M059J (cell line): ENCODE data around the gene CALY. TPM values are rescaled to one million over a fixed set of nuclear protein-coding genes. Genes with fewer than 3 reads are reported as not detected.

Experiments
- DNase-seq: peaks from one replicate; pipeline ENCODE4 v3.0.0-alpha.2; 2012; ENCODE audit warnings: low read depth
- total RNA-seq: library from RNA; depleted of rRNA; stranded (reverse); fragments of >200 nt; shearing (Covaris generic); gene quantifications from 2 replicates; pipeline ENCODE4 v1.2.3, GENCODE V29; 2014

CALY gene
- total RNA-seq, 1 experiment from 2014 or later, result not detected

DNA sequence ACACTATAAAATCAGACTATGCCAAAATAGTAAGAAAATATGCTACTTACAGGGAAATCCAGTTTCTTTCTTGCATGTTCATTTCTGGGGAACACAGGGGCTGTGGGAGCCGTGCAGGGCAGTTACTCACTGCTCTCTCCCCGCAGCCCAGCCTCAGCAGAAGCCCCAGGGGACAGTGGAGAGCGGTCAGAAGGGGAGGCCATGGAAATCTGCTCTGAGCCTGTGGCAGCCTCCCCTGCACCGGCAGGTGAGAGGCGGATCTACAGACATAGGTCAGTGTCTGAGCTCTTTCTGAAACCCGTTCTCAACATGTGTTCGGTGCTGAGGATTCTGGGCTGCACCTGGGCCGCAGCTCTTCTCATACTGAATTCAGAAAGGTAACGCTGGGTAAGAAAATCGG, 25.1 kb downstream of the CALY start:
- DNase-seq, result no peak

- DNase-seq, result no peak
Measured at GRCh38 chr10:133310789-133311188, 25.9 kb downstream of the CALY start.

- DNase-seq, result no peak
Measured at GRCh38 chr10:133310399-133310755, 26.3 kb downstream of the CALY start.

DNA sequence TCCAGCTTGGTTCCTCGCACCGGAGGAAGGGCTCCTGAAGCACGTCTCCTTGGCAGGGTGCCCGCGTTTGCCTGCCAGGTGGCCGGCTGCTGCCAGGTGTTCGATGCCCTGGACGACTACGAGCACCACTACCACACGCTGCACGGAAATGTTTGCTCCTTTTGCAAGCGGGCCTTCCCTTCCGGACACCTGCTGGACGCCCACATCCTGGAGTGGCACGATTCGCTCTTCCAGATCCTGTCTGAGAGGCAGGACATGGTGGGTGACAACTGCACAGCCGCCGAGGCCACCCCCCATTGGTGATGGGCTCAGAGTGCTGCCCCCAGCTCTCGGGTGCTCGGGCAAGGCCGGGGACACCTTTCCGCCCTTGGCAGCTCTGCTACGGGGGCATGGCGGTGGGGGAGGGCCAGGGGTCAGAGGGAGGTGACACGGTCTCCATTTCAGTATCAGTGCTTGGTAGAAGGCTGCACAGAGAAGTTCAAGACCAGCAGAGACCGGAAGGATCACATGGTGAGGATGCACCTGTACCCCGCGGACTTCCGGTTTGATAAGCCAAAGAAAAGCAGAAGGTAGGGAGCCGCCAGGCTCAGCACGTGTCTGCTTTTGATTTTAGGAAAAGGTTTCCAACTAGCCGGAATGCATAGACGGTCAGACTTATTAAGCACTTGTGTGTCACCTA, 26.8 kb downstream of the CALY start:
- no peak for DNase-seq

DNA sequence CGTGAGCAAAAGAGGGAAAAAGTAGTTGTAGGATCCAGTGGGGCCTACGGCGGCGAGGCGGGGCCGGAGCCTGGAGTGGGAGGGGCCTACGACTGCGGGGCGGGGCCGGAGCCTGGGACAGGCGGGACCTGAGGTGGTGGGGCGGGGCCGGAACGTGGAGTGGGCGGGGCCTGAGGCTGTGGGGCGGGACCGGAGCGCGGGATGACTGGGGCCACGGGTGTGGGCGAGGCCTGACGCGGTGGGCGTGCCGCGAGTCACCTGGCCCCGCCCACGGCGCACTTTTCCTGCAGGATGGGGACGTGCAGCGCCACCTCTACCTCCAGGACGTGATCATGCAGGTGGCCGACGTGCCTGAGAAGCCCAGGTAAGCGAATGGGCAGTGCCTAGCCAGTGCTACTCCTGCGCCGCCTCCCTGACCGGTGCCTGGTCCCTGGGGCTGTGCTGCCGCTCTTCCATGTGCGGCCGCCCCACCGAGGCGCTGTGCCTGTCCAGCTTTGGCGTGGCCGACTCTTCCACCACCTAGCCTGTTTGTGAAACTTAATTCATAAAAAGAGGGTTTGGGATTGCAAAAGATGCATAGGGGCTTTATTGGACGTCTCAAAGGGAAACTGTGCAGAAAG, 27.5 kb downstream of the CALY start:
- peak; percentile 72 for DNase-seq

DNA sequence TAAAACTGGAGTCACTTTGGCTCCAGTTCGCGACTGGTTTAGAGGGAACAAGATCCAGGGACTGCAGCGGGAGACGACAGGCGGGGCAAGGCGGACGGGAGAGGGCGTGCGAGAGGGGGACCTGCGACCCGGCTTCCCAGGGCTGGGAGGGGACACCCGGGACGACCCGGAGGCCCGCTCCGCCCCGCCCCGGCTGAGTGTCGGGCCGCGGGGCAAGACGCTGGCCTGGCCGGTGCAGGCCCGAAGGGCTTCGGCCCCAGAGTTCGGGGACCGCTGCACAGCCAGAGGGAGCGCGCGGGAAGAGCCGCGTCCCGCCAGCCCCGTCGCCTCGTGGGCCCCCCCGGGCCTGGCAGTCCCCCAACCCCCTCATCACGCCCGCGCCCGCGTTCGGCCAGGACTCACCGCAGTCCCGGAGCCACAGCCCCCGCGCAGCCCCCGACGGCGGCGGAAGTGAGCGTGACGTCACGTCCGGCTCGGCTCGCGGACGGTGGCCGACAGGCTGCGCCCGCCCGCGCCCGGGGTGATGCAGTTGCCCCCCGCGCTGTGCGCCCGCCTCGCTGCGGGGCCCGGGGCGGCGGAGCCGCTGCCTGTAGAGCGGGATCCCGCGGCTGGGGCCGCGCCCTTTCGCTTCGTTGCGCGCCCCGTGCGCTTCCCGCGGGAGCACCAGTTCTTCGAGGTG, 28.1 kb downstream of the CALY start, which contains the start of the genes TUBGCP2 and ZNF511:
TUBGCP2 (minus strand) TSS at position 452 of the 679 bp plus-strand sequence. CDS start 5,931 bp downstream, outside the sequence.
ZNF511 (plus strand) TSS at position 494 of the 679 bp plus-strand sequence; CDS start at position 524, 30 bp downstream.
- peak; percentile 68 for DNase-seq

DNA sequence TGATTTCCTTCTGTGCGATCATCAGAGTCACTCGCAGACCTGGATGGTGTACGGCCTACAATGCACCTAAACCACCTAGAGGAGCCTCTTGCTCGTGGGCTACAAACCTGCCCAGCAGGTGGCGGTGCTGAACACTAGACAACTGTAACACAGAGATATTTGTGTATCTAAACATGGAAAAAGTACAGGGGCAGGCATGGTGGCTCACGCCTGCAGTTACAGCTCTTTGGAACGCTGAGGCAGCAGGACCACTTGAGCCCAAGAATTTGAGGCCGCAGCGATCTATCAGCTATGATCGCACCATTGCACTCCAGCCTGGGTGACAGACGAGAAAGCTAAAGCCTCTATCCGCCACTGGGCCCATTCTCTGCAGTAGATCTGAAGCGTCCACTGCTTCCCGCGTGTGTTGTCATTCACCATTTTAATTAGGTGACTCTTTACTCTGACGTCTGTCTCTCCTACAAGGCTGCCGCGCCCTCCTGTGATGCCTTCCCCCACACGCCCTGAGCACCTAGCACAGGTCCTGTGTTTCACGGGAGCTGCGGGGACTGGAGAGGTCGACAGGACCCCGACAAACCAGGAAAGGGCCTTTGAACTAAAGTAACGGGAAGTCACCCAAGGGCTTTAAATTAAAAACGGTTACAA, 28.8 kb downstream of the CALY start:
- DNase-seq, result peak; percentile 74

- no peak for DNase-seq
Measured at GRCh38 chr10:133306941-133307379, 29.7 kb downstream of the CALY start.

DNA sequence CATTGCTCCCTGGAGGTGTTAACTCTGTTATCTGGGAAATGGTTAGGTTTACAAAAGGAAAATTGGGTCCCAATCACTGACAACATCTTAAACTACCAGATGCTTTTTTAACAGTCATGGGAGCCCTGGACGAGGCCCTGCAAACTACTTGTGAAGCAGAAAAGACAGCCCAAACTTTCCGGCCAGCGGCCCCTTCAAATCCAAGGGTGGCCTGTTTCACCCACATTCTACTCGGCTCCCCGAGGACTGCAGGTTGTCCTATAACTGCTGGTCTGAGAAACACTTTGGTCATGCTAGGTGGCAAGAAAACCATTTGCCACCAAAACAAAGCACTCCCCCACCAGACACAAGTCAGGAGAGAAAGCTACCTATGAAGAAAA, 30.6 kb downstream of the CALY start:
- no peak for DNase-seq

DNA sequence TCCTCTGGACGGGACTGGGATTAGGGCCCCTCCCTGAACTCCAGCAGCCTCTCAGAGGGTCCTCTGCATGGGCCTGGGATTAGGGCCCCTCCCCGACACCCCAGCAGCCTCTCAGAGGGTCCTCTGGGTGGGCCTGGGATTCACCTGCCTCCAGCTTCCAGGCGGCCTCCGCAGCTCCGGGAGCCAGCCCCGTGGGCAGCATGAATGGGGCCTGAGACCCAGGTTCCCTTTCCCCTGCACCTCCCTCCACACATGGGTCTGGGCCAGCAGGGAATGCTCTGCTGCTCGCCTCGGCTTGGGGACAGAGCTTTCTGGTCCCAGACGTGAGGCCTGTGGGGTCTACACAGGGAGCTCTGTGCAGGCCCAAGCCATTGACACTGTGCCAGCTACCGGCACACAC, 33.5 kb downstream of the CALY start:
- no peak for DNase-seq

GRCh38 chr10:133302230-133302629, 34.5 kb downstream of the CALY start:
- DNase-seq, result no peak

DNA sequence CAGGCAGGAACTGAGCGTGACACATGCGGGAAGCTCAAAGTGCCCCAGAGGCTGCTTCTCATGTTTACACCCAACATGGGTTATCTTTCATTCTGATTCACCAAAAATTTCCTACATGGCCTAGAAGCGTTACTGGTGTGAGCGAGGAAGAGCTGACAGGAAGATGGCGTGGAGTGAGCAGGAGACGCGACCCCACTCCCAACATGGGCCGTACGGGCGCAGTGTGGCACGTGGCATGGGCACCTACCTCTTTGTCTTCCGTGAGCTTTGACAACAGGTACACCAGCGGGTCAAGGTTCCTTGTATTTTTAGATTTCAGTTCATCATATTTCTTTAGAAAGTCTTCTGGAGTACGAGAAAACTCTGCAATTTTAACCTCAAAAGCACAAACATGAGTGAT, 37.0 kb downstream of the CALY start:
- no peak for DNase-seq

DNA sequence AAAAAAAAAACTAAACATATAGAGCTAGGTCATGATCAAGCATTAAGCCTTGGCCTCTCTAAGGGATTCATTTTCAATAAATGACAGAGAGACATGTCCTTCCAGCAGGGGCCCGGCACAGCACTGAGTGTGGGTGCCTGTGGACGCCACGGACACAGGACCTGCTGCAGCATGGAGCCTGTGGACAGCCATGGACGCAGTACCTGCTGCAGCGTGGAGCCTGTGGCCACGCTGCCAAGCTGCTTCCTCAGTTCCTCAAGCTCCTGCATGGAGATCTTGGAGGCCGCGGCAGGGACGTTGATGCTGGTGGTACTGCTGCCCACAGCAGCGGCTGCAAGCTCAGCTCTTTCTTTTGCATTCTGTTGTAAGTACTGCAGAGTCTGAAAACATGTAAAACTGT, 37.5 kb downstream of the CALY start:
- no peak for DNase-seq

- no peak for DNase-seq
Measured at GRCh38 chr10:133298466-133298865, 38.2 kb downstream of the CALY start.

DNA sequence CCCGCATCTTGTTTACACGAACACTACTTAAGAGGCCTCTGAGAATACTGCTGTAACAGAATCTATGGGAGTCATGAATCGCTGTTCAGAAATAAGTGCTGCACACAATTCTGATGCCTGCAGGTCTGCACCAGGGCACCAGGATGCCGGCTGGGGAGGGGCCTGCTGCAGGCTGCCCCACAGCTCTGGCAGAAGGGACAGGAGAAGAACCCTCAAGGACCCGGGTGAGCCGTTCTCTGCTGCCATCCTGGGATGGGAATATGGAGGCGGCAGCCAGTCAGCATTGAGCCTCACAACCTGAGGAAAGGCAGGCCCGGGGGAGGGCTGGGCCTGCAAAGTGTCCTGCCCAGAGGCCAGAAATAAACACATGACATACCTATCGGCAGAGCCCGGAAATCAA, 39.2 kb downstream of the CALY start:
- no peak for DNase-seq

GRCh38 chr10:133295426-133296320, 41.0 kb downstream of the CALY start:
- no peak for DNase-seq

DNA sequence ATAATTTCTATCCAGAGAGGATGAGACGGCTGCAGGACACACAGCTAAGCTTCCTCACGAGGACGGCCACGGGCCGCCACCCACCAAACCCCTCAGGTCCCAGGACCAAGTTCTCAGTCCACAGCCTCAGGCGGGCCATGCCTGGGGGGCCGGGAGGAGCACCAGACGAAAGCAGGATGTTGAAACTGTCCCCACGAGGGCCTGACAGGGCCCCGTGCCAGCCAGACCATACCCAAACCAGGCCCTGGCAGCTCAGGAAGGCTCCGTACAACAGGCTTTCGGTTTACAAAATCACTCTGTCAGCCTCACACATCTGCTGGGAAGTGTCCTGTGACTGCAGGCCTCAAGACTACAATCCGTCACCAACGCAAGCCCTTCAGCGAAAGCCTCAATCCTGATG, 42.5 kb downstream of the CALY start:
- DNase-seq, result no peak

- no peak for DNase-seq
Measured at GRCh38 chr10:133293810-133294119, 42.9 kb downstream of the CALY start.

DNA sequence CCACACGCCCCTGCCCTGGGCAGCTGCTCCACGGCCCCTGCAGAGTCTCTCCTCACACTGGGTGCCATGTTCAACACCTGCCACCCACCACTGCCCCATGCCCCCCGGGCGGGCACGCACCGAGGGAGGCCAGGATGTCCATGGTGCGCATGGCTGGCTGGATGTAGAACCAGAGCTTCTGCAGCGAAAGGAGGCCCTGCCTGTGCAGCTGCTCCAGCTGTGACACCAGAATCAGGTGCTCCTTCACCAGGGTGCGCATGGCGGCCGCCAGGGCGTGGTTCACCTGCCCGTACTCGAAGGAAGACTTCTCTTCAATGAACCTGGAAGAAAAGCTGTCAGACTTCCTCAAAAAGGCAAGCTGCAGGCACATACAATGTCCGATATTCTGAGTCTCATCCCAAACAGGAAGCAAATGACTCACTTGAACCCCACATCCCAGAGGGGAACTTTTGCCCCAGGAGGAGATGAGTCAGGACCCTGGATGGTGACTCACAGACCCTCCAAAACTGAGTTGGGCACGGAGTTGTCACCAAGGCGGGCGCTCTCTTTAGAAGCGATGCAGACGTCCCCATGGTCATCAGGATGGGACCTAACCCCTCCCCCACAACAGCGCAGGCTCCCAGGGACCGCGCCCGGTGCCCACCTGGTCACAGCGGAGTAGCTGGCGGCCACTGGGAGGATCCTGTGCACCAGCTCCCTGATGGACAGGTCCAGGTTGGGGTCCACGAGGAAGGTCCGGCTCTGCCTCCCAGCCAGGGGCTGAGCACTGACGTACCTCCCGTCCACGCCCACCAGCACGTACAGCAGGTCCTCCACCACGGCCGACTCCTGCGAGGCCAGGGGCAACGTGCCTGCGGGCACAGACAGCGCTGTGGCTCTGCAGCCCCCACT, 43.5 kb downstream of the CALY start:
- DNase-seq, result peak; percentile 95

DNA sequence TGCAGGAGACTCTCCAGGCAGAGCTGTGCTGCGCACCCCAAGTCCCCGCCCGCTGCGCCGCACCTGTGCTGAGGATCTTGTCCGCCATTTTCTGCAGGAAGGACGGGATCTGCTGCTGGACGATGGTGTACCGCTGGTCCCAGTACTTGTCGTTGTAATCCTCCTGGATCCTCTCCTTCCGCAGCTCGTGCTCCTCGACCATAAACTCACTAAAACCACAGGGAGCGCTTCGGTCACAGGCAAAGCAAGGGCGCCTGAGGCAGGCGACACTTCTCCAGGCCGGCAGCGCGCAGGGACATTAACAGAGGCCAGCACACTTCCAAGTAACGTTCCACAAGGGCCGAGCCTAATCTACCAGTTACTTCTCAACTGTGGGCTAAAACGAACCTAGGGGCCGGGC, 46.9 kb downstream of the CALY start:
- no peak for DNase-seq
